ENCODE results near the gene SUB1.
"Not testable (repeated sequence)": the region's sequence is repeated elsewhere in the genome, so short reads cannot be mapped to it uniquely, and the experiment has no call there.

SUB1 gene

DNA sequence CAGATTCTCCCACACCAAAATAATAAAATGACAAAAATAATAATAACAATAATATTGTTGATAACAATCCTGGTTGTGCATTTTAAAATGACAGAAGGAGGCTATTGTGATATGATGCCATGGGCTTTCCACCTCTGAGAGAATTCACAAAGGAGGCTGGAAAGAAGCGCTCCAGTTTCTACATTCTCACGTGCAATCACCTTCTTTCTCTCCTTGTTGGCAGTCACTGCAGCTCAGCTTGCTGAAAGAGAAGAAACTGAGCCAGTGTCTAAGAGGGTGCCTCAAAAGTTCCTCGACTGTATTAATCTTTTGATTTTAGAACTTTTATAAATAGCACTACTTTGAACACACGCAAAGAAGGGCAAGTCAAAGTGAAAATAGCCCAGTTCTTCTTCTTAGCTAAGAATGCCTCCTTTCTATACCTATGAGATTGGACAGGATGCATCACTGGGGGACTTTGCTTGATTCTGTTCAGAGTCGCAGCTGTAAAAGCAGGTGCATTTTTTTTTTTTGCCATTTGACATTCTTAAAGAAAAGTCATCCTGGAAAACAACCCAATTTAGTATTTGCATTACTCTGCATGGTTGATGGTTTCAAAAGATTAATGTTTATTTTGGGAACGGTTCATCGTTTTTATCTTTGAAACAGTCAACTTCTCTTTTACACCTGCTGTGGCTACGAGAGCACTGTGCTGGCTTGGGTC lies 12.4 kb upstream of the SUB1 start:
- TF ChIP-seq, protein P1, sequence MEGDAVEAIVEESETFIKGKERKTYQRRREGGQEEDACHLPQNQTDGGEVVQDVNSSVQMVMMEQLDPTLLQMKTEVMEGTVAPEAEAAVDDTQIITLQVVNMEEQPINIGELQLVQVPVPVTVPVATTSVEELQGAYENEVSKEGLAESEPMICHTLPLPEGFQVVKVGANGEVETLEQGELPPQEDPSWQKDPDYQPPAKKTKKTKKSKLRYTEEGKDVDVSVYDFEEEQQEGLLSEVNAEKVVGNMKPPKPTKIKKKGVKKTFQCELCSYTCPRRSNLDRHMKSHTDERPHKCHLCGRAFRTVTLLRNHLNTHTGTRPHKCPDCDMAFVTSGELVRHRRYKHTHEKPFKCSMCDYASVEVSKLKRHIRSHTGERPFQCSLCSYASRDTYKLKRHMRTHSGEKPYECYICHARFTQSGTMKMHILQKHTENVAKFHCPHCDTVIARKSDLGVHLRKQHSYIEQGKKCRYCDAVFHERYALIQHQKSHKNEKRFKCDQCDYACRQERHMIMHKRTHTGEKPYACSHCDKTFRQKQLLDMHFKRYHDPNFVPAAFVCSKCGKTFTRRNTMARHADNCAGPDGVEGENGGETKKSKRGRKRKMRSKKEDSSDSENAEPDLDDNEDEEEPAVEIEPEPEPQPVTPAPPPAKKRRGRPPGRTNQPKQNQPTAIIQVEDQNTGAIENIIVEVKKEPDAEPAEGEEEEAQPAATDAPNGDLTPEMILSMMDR (IDR thresholded peaks at IDR 0.05; ENCODE audit: low read depth, low read length) = no peak
- no peak overlapping the region for H3K4me3 ChIP-seq (ENCODE audit: low read depth, low read length)

DNA sequence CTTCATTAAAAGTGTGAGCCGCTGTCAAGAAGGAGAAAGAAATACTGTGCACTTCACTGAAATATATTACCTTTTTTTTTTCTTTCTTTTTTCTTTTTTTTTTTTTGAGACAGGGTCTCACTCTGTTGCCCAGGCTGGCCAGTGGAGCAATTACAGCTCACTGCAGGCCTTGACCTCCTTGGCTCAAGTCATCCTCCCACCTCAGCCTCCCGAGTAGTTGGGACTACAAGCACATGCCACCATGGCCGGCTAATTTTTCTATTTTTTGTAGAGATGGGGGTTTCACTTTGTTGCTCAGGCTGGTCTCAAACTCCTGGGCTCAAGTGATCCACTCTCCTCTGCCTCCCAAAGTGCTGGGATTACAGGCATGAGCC lies 11.9 kb upstream of the SUB1 start:
- H3K4me3 ChIP-seq (ENCODE audit: low read depth, low read length) = not testable (repeated sequence)

DNA sequence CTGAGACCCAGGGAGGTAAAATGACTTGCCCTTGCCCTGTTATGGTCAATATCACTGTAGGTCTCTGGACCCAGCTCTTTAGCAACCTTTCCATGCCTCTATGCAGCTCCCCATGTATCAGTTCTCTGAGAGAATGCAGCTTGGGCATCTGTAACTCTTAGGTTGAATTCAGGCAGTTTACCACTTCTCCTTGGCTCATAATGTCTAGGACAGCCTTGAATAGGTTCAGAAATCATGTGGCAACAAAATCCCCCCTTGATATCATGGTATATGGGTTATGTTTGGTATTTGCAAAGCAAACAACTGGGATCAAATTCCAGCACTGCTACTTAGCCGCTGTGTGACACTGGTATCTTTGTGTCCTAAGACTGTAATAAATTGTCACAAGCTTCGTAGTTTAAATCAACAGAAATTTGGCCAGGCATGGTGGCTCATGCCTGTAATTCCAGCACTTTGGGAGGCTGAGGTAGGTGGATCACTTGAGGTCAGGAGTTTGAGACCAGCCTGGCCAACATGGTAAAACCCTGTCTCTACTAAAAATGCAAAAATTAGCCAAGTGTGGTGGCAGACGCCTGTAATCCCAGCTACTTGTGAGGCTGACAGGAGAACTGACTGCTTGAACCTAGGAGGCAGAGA lies 10.7 kb upstream of the SUB1 start:
- TF ChIP-seq, protein P1 (IDR thresholded peaks at IDR 0.05; ENCODE audit: low read depth, low read length) = no peak
- no peak overlapping the region for H3K4me3 ChIP-seq (ENCODE audit: low read depth, low read length)

DNA sequence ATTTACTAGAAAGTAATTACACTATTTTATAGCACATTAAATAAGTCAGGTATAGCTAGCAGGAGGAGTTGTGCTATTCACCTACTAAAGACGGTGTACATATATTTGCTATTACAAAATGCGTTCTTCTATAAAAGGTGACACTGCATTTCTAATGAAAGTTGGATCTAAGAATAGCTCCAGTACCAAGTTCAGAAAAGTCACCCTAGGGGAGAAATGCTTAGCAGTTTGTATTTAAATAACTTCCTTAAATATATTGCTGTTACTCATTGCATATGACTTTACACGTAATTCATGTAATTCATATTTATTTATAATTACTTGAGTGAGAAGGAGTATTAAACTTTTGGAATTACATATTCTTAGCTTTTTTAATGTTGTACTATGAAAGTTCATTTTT lies 7.0 kb upstream of the SUB1 start:
- no peak overlapping the region for H3K4me3 ChIP-seq (ENCODE audit: low read depth, low read length)
- TF ChIP-seq, protein P1 (IDR thresholded peaks at IDR 0.05; ENCODE audit: low read depth, low read length) = no peak

DNA sequence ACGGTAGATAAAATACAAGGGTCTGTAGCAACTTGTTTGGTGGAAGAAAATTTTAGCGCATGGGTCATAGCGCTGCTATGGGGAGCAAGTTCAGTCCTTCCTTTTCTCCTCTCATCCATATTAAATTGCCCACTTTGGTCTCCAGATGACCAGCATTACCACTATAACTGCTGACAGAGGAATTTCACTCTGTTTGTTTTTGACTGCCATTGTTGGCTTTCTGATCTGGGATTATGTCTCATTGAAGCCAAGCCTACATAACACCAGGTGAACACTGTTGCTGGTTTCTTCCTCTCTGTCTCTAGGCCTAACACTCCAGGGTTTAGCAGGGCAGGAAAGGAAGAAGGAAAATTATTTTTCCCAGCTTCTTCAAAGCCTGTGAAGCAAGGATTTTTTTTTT lies 6.6 kb upstream of the SUB1 start:
- TF ChIP-seq, protein P1 (IDR thresholded peaks at IDR 0.05; ENCODE audit: low read depth, low read length) = no peak
- H3K4me3 ChIP-seq (ENCODE audit: low read depth, low read length) = no peak overlapping the region

DNA sequence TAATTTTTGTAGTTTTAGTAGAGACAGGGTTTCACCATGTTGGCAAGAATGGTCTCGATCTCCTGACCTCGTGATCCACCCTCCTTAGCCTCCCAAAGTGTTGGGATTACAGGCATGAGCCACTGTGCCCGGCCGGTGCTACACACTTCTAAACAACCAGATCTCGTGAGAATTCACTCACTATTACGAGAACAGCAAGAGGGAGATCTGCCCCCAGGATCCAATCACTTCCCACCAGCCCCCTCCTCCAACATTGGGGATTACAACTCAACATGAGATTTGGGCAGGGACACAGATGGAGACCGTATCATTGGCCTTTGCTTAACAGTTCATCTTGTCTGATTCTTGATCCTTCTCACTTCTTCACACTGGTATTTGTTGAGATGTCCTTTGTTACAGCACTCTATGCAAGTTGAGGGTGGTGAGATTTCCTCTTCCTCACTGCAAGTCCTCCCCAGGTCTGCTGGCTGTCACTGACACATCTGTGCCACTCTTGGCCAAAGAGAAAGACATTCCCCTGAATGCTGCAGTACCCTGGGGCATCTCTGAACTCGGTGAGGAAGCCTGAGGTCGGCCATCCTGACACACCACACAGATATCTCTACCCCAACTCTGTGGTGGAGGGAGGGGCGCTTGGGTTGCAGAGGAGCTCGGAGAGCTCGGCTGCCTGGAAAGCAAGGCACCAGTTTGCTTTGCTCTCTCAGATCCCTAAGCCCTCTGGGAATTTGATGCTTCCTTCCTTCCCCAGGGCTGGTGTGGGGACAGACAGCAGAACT lies 4.2 kb upstream of the SUB1 start:
- H3K4me3 ChIP-seq (ENCODE audit: low read depth, low read length) = no peak overlapping the region
- TF ChIP-seq, protein P1 (IDR thresholded peaks at IDR 0.05; ENCODE audit: low read depth, low read length) = no peak

DNA sequence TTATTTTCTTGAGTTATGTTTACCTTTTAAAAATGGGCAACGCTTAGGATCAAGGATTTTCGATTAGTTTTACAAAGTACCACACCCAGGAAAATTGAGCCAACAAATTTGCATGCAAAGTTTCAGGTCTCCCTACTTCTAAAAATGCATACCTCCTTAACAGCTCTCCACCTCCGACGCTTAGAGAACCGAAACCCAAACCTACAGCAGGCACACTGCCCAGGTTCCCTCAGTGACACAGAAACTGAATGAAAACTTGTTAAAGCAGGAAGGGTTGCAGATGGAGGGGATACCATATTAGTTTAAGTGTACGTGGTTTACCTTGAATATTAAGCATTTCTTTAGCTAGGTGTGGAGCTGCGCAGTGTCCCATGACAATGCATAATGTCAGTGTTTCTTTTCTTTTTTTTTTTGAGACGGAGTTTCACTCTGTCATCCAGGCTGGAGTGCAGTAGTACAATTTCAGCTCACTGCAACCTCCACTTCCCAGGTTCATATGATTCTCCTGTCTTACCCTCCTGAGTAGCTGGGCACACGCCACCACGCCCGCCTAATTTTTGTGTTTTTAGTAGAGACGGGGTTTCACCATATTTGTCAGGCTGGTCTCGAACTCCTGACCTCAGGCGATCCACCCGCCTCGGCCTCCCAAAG lies 1.6 kb upstream of the SUB1 start:
- TF ChIP-seq, protein P1 (IDR thresholded peaks at IDR 0.05; ENCODE audit: low read depth, low read length) = no peak
- H3K4me3 ChIP-seq (ENCODE audit: low read depth, low read length) = no peak overlapping the region

Data from WI38 (cell line).